DND-41 (cell line): ENCODE data around the gene RAB8A.

Experiments used
- EZH2 ChIP-seq: IDR thresholded peaks from 3 replicates; pipeline ENCODE4 v1.6.1; 2012; ENCODE audit warnings: borderline replicate concordance, low read depth, mild to moderate bottlenecking, moderate library complexity, low read length, inconsistent platforms; ENCODE audit not compliant: severe bottlenecking
- TF ChIP-seq, protein P1 (sequence below): IDR thresholded peaks from 2 replicates; pipeline ENCODE4 v1.5.1; 2012; ENCODE audit warnings: borderline replicate concordance, low read length, moderate library complexity, mild to moderate bottlenecking; ENCODE audit not compliant: poor library complexity, severe bottlenecking; ENCODE audit errors: extremely low read depth

DNA sequence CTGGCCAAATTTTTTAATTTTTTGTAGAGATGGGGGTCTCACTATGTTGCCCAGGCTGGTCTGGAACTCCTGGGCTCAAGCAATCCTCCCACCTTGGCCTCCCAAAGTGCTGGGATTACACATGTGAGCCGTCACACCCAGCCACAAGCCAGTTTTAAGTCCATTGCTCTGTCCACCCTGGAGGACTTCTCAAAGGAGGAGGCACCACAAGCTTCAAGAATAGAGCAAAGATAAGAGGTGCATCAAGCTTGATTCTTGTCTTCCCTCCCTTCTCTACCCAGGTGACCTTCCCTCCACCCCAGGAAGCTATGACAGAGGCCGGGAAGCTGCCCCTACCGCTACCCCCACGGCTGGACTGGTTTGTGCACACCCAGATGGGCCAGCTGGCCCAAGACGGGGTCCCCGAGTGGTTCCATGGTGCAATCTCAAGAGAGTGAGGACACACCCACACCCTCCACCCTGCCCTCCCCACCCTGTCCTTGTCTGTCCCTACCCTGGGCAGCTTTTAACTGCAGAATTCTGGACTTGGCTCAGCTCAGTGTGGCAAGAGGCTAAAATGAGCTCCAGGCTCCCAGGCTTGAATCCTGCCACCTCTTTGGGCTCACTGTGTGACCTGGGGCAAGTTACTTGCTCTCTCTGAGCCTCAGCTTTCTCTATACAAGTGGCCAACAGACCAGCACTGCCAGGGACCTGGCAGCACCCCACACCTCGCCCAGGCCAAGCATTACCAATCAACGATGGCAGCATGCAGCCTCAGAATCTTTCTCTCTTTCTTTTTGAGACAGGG is 36.9 kb downstream of the RAB8A start:
- no peak for TF ChIP-seq EZH2
- TF ChIP-seq, protein P1, sequence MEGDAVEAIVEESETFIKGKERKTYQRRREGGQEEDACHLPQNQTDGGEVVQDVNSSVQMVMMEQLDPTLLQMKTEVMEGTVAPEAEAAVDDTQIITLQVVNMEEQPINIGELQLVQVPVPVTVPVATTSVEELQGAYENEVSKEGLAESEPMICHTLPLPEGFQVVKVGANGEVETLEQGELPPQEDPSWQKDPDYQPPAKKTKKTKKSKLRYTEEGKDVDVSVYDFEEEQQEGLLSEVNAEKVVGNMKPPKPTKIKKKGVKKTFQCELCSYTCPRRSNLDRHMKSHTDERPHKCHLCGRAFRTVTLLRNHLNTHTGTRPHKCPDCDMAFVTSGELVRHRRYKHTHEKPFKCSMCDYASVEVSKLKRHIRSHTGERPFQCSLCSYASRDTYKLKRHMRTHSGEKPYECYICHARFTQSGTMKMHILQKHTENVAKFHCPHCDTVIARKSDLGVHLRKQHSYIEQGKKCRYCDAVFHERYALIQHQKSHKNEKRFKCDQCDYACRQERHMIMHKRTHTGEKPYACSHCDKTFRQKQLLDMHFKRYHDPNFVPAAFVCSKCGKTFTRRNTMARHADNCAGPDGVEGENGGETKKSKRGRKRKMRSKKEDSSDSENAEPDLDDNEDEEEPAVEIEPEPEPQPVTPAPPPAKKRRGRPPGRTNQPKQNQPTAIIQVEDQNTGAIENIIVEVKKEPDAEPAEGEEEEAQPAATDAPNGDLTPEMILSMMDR, result no peak
